ENCODE results near the gene TBC1D22A.

Gene TBC1D22A

DNA sequence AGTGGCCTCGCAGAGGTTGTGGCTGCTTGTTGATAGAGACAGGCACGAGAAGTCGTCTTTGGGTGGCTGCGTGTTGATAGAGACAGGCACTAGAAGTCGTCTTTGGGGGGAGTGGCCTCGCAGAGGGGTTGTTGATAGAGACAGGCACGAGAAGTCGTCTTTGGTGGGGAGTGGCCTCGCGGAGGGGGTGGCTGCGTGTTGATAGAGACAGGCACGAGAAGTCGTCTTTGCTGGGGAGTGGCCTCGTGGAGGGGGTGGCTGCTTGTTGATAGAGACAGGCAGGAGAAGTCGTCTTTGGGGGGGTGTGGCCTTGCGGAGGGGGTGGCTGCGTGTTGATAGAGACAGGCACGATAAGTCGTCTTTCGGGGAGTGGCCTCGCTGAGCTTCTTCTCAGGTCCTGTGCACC, 328.8 kb downstream of the TBC1D22A start:
- TF ChIP-seq, protein P1, sequence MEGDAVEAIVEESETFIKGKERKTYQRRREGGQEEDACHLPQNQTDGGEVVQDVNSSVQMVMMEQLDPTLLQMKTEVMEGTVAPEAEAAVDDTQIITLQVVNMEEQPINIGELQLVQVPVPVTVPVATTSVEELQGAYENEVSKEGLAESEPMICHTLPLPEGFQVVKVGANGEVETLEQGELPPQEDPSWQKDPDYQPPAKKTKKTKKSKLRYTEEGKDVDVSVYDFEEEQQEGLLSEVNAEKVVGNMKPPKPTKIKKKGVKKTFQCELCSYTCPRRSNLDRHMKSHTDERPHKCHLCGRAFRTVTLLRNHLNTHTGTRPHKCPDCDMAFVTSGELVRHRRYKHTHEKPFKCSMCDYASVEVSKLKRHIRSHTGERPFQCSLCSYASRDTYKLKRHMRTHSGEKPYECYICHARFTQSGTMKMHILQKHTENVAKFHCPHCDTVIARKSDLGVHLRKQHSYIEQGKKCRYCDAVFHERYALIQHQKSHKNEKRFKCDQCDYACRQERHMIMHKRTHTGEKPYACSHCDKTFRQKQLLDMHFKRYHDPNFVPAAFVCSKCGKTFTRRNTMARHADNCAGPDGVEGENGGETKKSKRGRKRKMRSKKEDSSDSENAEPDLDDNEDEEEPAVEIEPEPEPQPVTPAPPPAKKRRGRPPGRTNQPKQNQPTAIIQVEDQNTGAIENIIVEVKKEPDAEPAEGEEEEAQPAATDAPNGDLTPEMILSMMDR (IDR thresholded peaks at IDR 0.05; ENCODE audit: low read length): no peak
- TF ChIP-seq EZH2 (IDR thresholded peaks at IDR 0.05; ENCODE audit: borderline replicate concordance, low read length): no peak
- Histone ChIP-seq H3K79me2 (ENCODE audit: insufficient read depth, low read length) (no peaks in the 10 kb centered on the region), H2AFZ (ENCODE audit: low read length) (no peak overlapping the region), H3K4me2 (ENCODE audit: low read length) (no peak overlapping the region), H3K9ac (ENCODE audit: low read length) (no peak overlapping the region), H3K27me3 (ENCODE audit: insufficient read depth, low read length) (no peaks in the 10 kb centered on the region), H3K9me3 (ENCODE audit: low read length) (peaks cover 11% of the 10 kb centered on the region; the same call in 1 of the 2 replicates), H3K36me3 (ENCODE audit: insufficient read depth, low read length) (no peaks in the 10 kb centered on the region), H4K20me1 (ENCODE audit: insufficient read depth, low read length) (no peaks in the 10 kb centered on the region), H3F3A (ENCODE audit: insufficient read depth, low read length) (no peaks in the 10 kb centered on the region), H3K27ac (ENCODE audit: low read depth, low read length, poor library complexity, severe bottlenecking) (no peak overlapping the region), H3K4me3 (ENCODE audit: low read depth, low read length, poor library complexity, severe bottlenecking) (no peak overlapping the region), H3K4me1 (ENCODE audit: insufficient read depth, low read length, severe bottlenecking) (no peaks in the 10 kb centered on the region), H3K9me2 (ENCODE audit: low read depth, low read length) (no peaks in the 10 kb centered on the region)

- Histone ChIP-seq H4K20me1 (ENCODE audit: insufficient read depth, low read length) (no peaks in the 10 kb centered on the region), H3K27me3 (ENCODE audit: insufficient read depth, low read length) (no peaks in the 10 kb centered on the region), H3K79me2 (ENCODE audit: insufficient read depth, low read length) (no peaks in the 10 kb centered on the region), H3K9ac (ENCODE audit: low read length) (no peak overlapping the region), H3K4me2 (ENCODE audit: low read length) (no peak overlapping the region), H3K9me2 (ENCODE audit: low read depth, low read length) (no peaks in the 10 kb centered on the region), H2AFZ (ENCODE audit: low read length) (no peak overlapping the region), H3K9me3 (ENCODE audit: low read length) (peaks cover 11% of the 10 kb centered on the region; the same call in 1 of the 2 replicates), H3F3A (ENCODE audit: insufficient read depth, low read length) (no peaks in the 10 kb centered on the region), H3K36me3 (ENCODE audit: insufficient read depth, low read length) (no peaks in the 10 kb centered on the region), H3K27ac (ENCODE audit: low read depth, low read length, poor library complexity, severe bottlenecking) (no peak overlapping the region), H3K4me1 (ENCODE audit: insufficient read depth, low read length, severe bottlenecking) (no peaks in the 10 kb centered on the region), H3K4me3 (ENCODE audit: low read depth, low read length, poor library complexity, severe bottlenecking) (no peak overlapping the region)
- no peak for TF ChIP-seq EZH2 (IDR thresholded peaks at IDR 0.05; ENCODE audit: borderline replicate concordance, low read length)
- TF ChIP-seq, protein P1 (IDR thresholded peaks at IDR 0.05; ENCODE audit: low read length): no peak
These were observed 329.7 kb downstream of the TBC1D22A start for GRCh38 chr22:47091921-47092700.

GRCh38 chr22:47092896-47093311, 330.5 kb downstream of the TBC1D22A start:
- no peak overlapping the region for H3K4me3 ChIP-seq (ENCODE audit: low read depth, low read length, poor library complexity, severe bottlenecking)
- H3K4me2 ChIP-seq (ENCODE audit: low read length): no peak overlapping the region
- no peak for TF ChIP-seq EZH2 (IDR thresholded peaks at IDR 0.05; ENCODE audit: borderline replicate concordance, low read length)
- TF ChIP-seq, protein P1 (IDR thresholded peaks at IDR 0.05; ENCODE audit: low read length): no peak
- H3K4me1 ChIP-seq (ENCODE audit: insufficient read depth, low read length, severe bottlenecking): no peaks in the 10 kb centered on the region
- H3K9me3 ChIP-seq (ENCODE audit: low read length): peaks cover 11% of the 10 kb centered on the region; the same call in 1 of the 2 replicates
- H3K9ac ChIP-seq (ENCODE audit: low read length): no peak overlapping the region
- no peaks in the 10 kb centered on the region for H4K20me1 ChIP-seq (ENCODE audit: insufficient read depth, low read length)
- no peak overlapping the region for H2AFZ ChIP-seq (ENCODE audit: low read length)
- no peaks in the 10 kb centered on the region for H3F3A ChIP-seq (ENCODE audit: insufficient read depth, low read length)
- H3K27ac ChIP-seq (ENCODE audit: low read depth, low read length, poor library complexity, severe bottlenecking): no peak overlapping the region
- no peaks in the 10 kb centered on the region for H3K27me3 ChIP-seq (ENCODE audit: insufficient read depth, low read length)
- H3K9me2 ChIP-seq (ENCODE audit: low read depth, low read length): no peaks in the 10 kb centered on the region
- no peaks in the 10 kb centered on the region for H3K79me2 ChIP-seq (ENCODE audit: insufficient read depth, low read length)
- H3K36me3 ChIP-seq (ENCODE audit: insufficient read depth, low read length): no peaks in the 10 kb centered on the region
